GM18870 (cell line): ENCODE data around the gene AHCYL2.

Experiments used
- ATAC-seq: cut with Tn5 transposase; IDR thresholded peaks from one replicate; pipeline ENCODE4 v1.9.1; 2021; ENCODE audit warnings: moderate library complexity; ENCODE audit not compliant: unreplicated experiment

Gene AHCYL2

DNA sequence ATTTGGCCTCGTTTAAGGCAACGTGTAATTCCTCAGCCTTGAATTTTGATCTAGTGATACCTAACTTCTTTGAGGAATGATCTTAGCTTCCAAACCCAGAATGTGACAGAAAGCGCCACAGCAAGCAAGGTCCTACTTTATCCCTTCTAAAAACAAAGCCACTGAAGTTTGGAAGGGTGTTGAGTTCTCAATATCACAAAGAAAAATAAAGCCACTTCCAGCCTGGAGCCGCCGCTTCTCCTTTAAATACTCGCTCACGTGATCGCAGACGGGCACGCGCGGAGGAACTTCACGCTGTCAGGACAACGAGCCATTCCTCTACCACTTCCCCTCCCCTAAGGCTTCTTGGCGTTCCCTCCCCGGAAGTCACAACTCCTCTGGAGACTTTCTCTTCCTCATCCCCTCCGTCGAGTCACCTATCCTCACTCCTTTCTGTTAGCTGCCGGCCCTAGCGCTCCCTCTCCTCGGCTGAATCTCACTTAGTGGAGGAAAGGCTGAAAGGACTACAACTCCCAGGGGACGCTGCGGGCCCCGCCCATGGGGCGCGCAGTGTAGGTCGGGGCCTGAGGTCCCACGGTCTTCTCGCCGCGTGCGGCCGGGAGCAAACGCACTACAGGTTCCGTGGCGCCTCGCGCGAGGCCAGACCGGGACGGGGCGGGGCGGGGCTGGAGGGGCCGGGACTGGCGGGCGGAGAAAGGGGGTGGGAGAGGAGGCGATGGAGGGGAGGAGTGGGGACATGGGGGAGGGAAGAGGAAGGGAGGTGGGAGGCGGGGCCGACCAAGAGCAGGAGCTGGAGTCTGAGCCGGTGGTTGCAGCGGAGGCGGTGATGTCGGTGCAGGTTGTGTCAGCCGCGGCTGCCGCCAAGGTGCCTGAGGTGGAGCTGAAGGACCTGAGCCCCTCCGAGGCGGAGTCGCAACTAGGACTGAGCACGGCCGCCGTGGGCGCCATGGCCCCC lies at the start of gene AHCYL2:
Gene AHCYL2 (plus strand): TSS at position 780 of the 955 bp plus-strand sequence.
- ATAC-seq = peak; percentile 82

DNA sequence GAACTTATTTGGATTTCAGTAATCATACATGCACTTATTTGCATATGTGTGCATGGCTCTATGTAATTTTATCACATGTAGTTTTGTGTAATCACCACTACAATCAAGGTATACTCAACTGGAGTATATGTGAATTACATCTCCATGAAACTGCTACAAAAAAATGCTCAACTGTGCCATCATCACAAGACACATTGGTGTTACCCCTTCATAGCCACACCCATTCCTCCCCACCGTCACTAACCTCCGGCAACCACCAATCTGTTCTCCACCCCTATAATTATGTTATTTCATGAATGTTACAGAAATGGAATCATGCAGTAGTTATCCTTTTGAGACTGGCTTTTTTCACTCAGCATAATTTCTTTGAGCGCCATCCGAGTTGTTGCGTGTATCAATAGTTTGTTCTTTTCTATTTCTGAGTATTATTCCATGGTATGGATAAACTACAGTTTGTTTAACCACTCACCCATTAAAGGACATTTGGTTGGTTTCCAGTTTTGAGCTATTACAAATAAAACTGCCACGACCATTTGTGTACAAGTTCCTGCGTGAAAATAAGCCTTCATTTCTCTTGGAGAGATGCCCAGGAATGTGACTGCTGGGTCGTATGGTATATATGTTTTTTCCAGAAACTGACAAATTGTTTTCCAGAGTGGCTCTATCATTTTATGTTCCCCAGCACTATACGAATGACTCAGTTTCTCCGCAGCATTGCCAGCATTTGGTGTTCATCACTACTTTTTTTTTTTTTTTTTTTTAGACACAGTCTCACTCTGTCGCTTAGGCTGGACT lies 47.7 kb upstream of the AHCYL2 start:
- no peak for ATAC-seq

DNA sequence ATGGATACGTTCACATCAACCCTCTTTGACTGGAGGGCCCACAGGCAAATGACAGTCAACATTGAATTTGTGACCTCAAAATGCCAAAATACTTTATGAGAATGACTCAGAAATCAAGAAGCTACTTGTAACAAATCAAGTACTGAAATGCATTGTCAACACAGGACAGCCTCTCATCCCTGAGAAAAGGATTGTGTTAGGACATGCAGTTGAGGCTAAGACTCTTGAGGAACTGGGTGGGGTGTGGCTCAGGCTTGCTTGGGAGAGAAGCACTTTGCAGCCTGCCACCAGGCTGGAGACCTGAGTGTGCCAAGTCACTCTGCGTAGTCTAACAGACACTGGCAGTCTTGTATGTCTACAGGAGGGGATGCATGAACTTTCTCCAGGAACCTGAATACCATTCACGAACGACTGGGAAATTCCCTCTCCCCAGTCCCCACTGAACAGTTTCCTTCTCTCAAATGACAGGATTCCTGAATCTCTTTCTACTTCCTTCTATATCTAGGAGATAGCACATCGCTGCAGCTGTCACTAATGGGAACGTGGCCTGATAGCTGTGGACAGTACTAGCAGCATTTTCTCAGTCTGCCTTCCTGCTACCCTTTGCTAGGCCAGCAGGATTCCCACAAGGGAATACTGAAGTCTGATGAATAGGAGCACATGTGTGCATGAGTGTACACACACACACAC lies 39.7 kb upstream of the AHCYL2 start:
- ATAC-seq = no peak

DNA sequence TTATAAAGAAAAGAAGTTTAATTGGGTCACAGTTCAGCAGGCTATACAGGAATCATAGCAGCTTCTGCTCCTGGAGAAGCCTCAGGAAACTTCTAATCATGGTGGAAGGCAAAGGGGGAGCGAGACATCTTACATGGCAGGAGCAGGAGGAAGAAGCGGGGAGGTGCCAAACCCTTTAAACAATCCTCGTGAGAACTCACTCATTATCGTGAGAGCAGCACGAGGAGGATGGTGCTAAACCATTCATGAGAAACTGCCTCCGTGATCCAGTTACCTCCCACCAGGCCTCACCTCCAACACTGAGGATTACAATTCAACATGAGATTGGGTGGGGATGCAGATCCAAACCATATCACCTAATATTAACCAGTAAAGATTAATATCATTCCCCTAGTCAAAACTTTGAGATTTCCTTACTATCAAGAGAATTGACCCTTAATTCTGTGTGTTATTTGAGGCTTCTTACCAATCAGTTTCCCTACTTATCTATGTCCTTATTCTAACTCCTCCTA lies 38.0 kb upstream of the AHCYL2 start:
- ATAC-seq = no peak

DNA sequence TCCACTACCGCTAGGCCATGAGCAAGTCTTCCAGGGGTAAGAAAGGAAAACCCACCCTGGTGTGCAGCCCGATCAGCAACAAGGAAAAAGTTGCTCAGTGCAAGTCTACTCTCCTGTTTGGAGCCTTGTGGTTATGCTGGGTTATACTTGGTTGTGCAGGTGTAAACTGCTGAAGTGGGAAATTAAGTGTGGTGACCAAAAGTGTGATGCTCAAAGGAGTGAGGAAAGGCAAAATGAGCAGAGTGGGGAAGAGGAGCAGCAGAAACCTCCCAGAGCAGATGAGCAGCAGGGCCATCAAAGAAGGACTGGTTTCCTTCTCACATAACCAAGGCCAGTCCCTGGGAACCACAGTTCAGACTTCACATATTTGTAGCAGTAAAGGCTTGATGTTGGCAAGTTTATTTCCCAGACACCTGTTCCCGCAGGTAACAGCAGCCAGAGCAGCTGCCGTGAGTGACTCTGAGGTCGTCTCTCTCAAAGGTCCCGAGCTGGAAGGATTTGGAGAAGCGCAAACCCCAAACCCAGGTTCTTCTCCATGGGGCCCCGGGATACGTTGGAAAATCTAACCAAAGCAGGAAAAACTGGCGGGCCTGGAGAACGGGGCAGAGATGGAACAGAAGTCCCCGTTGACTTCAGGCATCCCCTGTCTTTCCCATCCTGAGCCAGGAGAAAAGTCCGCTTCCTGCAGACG lies 37.0 kb upstream of the AHCYL2 start:
- ATAC-seq = no peak

DNA sequence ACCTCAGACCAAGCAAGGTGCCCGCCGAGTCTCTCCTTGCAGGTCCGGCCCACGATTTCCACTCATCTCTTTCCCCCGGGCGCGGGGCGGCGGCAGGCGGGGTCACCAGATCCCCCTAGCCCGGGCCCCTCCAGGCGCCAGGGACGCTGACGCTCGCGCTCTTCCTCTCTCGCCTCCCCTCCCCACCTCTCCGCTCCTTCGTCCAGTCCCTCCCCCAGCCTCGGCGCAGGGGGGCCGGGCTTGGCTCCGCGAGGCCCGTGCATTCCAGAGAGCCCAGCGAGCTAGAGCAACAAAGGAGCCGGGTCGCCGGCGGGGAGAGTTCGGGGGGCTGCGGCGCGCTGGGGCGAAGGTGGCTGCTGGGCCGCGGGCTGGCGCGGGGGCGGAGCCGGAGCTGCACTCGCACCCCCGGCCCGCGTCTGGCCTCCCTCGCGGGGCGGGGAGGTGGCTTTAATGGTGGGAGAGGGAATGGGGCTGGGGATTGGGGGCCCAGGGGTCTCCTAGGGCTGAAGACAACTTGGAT lies 36.4 kb upstream of the AHCYL2 start, which contains the start of gene SMO:
Gene SMO (plus strand): TSS at position 262 of the 520 bp plus-strand sequence. CDS start 519 bp downstream, outside the sequence.
- no peak for ATAC-seq

DNA sequence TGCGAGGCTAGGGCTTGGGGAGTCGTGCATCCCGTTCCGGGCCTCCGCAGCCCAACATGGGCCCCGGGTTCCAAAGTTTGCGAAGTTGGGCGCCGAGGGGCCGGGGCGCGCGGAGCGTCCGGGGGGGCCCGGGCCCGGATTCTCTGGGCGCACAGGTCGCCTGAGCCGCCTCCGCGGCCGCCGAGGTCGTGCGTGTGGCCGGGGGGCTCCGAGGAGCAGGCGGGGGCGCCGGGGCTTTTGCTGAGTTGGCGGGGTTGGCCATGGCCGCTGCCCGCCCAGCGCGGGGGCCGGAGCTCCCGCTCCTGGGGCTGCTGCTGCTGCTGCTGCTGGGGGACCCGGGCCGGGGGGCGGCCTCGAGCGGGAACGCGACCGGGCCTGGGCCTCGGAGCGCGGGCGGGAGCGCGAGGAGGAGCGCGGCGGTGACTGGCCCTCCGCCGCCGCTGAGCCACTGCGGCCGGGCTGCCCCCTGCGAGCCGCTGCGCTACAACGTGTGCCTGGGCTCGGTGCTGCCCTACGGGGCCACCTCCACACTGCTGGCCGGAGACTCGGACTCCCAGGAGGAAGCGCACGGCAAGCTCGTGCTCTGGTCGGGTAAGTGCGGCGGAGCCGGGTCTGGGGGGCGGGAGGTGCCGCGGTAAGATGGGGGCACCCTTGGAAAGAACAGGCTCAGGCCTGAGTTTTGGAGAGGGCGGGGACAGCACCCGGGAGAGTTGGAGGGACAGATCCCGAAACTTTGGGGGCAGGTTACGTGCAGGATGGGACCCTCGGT lies 35.8 kb upstream of the AHCYL2 start:
- ATAC-seq = no peak

DNA sequence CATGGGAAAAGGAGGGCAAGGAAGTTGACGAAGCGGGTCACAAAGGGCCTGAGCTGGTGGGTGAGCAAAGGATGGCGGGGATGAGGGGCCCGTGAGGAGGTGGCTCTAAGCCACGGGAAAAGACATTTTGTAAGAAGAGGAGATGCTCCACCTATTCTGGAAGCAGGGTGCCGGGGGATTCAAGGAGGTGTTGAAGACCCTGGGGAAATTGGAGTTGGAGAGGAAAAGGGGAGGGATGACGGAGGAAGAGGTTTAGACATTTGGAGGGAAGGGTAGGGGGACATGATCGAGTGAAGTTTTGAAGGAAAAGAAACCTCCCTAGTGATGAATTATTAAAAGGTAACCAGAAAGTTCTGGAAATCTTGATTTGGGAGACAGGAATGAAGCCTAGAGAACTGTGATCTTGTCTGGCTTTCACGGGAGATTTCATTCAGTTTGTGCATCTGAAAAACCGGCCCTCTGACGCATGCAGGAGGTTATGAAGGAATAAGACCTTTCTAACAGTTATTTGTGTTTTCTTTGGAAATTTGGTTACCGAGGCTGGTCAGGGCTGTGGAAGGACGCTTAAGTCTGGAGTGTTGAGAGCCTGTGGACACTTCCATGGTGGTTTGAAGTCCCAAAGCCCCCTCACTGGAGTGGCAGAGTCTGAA lies 35.0 kb upstream of the AHCYL2 start:
- no peak for ATAC-seq

DNA sequence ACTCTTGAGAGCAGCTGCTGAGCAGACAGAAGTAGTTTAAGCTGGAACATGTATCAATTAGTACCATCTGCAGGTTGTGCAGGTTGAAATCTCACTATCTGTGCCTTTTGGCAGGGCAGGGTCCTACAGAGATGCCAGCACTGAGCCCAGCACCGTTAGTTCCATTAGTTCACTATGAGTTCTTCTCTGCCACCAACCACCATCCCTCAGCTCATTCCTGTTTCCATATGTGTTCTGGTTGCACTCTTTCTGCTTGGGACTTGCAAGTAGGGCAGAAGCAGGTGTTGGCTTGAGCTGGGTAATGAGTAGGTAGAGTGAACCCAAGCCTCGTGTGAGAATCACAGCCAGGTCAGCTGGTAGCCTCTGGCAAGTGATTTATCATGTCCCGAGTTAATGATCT lies 33.6 kb upstream of the AHCYL2 start:
- ATAC-seq = no peak

DNA sequence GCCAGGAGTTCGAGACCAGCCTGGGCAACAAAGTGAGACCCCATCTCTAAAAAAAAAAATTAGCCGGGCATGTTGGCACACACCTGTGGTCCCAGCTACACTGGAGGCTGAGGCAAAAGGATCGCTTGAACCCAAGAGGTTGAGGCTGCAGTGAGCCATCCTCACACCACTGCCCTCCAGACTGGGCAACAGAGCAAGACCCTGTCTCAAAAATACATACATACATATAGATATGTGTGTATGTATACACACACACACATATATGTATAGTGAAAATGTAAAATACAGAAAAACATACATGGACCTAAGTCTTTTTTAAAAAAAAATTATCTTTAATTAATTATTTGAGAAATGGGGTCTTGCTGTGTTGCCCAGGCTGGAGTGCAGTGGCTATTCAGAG lies 30.9 kb upstream of the AHCYL2 start:
- ATAC-seq = no peak

DNA sequence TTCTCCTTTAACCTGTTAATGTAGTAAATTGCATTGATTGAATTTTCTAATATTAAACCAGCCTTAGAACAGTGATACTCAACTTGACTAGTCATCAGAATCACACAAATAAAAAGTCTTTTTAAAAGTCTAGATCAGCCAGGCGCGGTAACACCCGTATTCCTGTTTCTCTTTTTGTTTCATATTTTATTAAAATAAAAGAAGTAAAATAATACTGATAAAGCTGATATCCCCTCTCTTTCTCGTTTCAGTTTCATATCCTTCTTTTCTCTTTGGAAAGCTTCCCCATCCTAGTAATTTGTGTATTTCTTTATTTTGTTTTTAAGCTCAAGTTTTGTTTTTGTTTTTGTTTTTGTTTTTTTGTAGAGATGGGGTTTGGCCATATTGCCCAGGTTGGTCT lies 27.1 kb upstream of the AHCYL2 start:
- ATAC-seq = no peak

DNA sequence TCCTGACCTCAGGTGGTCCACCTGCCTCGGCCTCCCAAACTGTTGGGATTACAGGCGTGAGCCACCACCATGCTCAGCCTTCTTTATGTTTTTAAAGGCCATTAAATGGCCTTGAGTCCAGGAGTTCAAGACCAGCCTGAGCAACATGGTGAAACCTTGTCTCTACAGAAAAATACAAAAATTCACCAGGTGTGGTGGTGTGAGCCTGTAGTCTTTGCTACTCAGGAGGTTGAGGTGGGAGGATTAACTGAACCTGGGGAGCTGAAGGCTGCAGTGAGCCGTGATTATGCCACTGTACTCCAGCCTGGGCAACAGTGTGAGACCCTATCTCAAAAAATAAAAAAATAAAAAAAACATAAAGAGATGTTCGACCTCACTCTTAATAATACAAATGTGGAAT lies 25.4 kb upstream of the AHCYL2 start:
- no peak for ATAC-seq

DNA sequence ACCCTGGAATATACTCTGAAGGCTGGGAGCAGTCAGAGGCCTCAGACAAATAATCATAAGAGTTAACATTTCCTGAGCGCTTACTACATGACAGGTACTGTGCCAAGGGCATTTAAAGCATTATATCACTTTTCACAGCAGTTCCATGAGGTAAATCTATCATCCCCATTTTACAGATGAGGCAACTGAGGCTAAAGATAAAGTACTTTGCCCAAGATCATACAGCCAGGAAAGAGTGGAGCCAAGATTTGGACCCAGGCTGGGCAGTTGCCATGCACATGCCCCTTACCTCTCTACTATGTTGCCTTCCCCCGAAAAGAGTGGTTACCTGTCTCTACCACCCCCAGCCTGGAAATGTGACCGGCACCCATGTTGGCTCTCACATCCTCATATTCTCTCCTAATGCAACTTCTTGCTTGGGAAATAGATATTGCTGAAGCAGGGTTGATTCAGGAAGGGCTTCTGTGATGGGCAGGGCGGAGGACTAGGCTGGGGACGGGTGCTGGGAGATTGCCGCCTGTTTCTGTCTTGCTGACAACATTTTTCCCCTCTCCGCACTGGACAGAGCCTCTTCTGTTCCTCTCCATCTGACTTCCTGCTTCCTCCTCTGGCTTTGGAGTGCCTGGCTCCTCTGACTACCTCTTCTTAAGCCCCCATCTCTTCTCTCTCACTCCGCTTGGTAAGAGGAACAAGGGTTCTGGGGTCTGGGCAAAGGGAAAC lies 22.6 kb upstream of the AHCYL2 start:
- no peak for ATAC-seq

DNA sequence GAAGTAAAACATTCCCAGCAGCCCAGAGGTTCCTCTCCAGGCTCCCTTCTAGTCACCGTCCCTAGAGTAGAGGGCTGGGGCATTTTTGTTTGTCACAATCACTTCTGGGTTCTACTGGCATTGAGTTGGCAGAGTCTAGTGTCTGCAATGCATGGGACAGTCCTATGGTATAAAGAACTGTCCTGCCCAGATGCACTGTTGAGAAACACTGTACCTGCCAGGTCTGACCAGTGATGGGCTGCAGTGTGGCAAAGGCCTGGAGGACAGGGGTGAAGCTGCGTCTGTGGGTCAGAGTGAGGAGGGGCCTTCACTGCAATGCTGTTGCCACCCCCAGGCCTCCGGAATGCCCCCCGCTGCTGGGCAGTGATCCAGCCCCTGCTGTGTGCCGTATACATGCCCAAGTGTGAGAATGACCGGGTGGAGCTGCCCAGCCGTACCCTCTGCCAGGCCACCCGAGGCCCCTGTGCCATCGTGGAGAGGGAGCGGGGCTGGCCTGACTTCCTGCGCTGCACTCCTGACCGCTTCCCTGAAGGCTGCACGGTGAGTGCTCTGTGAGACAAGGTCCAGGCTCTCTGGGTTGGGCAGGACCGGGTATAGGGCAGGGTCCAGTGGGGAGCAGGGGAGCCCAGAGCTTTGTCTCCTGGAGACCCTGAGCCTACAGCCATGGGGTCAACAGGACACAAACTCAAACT lies 21.6 kb upstream of the AHCYL2 start:
- no peak for ATAC-seq

DNA sequence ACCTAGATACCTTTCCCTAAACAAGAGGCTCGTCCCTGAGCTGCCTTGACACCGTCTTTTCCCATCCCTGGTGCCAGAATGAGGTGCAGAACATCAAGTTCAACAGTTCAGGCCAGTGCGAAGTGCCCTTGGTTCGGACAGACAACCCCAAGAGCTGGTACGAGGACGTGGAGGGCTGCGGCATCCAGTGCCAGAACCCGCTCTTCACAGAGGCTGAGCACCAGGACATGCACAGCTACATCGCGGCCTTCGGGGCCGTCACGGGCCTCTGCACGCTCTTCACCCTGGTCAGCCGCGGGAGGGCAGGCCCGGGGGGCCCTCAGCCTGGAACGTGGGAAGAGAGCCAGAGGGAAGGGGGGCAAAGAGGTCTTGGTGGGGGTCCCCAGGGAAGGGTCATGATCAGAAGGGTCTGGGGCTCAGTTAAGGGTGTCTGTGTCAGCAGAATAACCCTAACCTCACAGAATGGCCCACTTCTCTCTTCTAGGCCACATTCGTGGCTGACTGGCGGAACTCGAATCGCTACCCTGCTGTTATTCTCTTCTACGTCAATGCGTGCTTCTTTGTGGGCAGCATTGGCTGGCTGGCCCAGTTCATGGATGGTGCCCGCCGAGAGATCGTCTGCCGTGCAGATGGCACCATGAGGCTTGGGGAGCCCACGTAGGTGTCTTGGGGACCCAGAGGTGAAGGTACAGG lies 19.6 kb upstream of the AHCYL2 start:
- ATAC-seq = no peak

DNA sequence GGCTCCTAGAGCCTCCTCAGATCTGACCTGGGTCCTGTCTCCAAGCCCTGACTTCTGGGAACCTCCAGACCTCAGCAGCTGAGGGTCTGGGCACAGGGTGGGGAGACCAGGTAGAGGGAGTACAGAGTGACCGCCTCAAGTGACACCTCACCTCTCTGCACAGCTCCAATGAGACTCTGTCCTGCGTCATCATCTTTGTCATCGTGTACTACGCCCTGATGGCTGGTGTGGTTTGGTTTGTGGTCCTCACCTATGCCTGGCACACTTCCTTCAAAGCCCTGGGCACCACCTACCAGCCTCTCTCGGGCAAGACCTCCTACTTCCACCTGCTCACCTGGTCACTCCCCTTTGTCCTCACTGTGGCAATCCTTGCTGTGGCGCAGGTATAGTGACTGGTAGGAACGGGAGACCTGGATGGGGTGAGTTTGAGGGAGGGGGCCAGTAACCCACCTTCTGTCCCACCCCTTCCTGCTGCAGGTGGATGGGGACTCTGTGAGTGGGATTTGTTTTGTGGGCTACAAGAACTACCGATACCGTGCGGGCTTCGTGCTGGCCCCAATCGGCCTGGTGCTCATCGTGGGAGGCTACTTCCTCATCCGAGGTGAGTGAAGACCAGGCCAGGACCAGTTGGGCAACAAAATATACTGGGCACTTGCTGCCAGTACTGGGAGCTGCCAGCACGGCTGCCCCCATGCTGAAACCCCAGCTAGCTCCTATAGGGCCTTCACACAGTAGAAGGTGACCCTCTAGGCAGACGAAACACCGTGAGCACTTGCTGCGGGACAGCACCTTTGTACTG lies 18.6 kb upstream of the AHCYL2 start:
- ATAC-seq = no peak
